GM12878 (cell line): ENCODE data around the gene ATL2. TPM values are rescaled to one million over a fixed set of nuclear protein-coding genes. Genes with fewer than 3 reads are reported as not detected.

Source experiments
- BMI1 ChIP-seq: fragments of 450-650 bp; IDR thresholded peaks from 2 replicates; pipeline ENCODE4 v1.6.1; 2016; ENCODE audit warnings: mild to moderate bottlenecking, moderate library complexity, borderline replicate concordance
- CBFB ChIP-seq: IDR thresholded peaks from 2 replicates; pipeline ENCODE4 v1.6.1; 2016; ENCODE audit warnings: antibody characterized with exemption, low read depth
- DPF2 ChIP-seq: fragments of 450-650 bp; IDR thresholded peaks from 2 replicates; pipeline ENCODE4 v1.6.1; 2017; ENCODE audit warnings: mild to moderate bottlenecking
- HCFC1 ChIP-seq: fragments of 150-350 bp; IDR thresholded peaks from 2 replicates; pipeline ENCODE4 v1.6.1; 2014; ENCODE audit warnings: low read length
- HDAC2 ChIP-seq: fragments of 200-600 bp; sonication (generic); IDR thresholded peaks from 2 replicates; pipeline ENCODE4 v1.6.1; 2017
- HDAC6 ChIP-seq: fragments of 200-600 bp; sonication (generic); IDR thresholded peaks from one replicate; pipeline ENCODE4 v1.8.0; 2017; ENCODE audit warnings: antibody characterized with exemption; ENCODE audit not compliant: unreplicated experiment
- HDGF ChIP-seq: fragments of 450-650 bp; IDR thresholded peaks from 2 replicates; pipeline ENCODE4 v1.6.1; 2016; ENCODE audit warnings: antibody characterized with exemption
- KAT2A ChIP-seq: conservative IDR thresholded peaks from 2 replicates; pipeline ENCODE4 v1.6.1; 2011; ENCODE audit warnings: low read depth, low read length; ENCODE audit not compliant: control insufficient read depth
- MTA2 ChIP-seq: fragments of 450-650 bp; IDR thresholded peaks from 2 replicates; pipeline ENCODE4 v1.6.1; 2016; ENCODE audit warnings: low read depth, mild to moderate bottlenecking, moderate library complexity
- RBBP5 ChIP-seq: fragments of 200-600 bp; sonication (generic); conservative IDR thresholded peaks from 2 replicates; pipeline ENCODE4 v1.6.1; 2016
- RFX5 ChIP-seq: IDR thresholded peaks from 2 replicates; pipeline ENCODE4 v1.6.1; 2011; ENCODE audit warnings: low read depth, low read length, improper control_type of control experiment
- SREBF1 ChIP-seq: IDR thresholded peaks from 2 replicates; pipeline ENCODE4 v1.6.1; 2012; ENCODE audit warnings: mild to moderate bottlenecking, low read length
- SREBF2 ChIP-seq: IDR thresholded peaks from 2 replicates; pipeline ENCODE4 v1.6.1; 2012; ENCODE audit warnings: mild to moderate bottlenecking, low read length
- TCF7 ChIP-seq: IDR thresholded peaks from 2 replicates; pipeline ENCODE4 v1.6.1; 2014; ENCODE audit warnings: antibody characterized with exemption, borderline replicate concordance
- ZNF24 ChIP-seq: fragments of 450-650 bp; IDR thresholded peaks from 2 replicates; pipeline ENCODE4 v1.6.1; 2017; ENCODE audit warnings: antibody characterized with exemption, mild to moderate bottlenecking
- polyA plus RNA-seq, 11 experiments: library from polyadenylated mRNA; depleted of rRNA in 4 of 11; unstranded in 6 of 11; stranded (reverse) in 5 of 11; fragments of >200 nt; fragmentation: Nextera tagmentation in 4 of 11; fragmentation: Illumina TruSeq in 1 of 11; extraction: Ambion mirVana in 4 of 11; extraction: Trizol in 1 of 11; gene quantifications; 1 replicate in 1 of 11; 2 replicates in 10 of 11; pipeline versions ENCODE4 v1.2.1 to v1.2.3, GENCODE V29; 2011 to 2016; ENCODE audit warnings: inconsistent platforms in 2 of 11, missing spikeins in 2 of 11, low read depth in 1 of 11
- total RNA-seq, 4 experiments: library from RNA; depleted of rRNA in 3 of 4; stranded (reverse); fragments of >200 nt in 3 of 4; fragmentation: Illumina TruSeq in 1 of 4; extraction: Trizol in 1 of 4; gene quantifications; 2 replicates each; pipeline versions ENCODE4 v1.2.1 to v1.2.3, GENCODE V29; 2013 to 2021
- TF ChIP-seq, protein P1 (sequence below): fragments of 450-650 bp; IDR thresholded peaks from 2 replicates; pipeline ENCODE4 v1.6.1; 2016; ENCODE audit warnings: mild to moderate bottlenecking, moderate library complexity, borderline replicate concordance
- TF ChIP-seq, protein P2 (sequence below): IDR thresholded peaks from 2 replicates; pipeline ENCODE4 v1.6.1; 2011; ENCODE audit warnings: mild to moderate bottlenecking, low read depth, low read length, moderate library complexity; ENCODE audit not compliant: insufficient replicate concordance
- TF ChIP-seq, protein P3 (sequence below): IDR thresholded peaks from 2 replicates; pipeline ENCODE4 v1.6.1; 2011; ENCODE audit warnings: borderline replicate concordance, low read depth, mild to moderate bottlenecking, moderate library complexity, low read length; ENCODE audit not compliant: insufficient read depth, poor library complexity, severe bottlenecking
- TF ChIP-seq, protein P4 (sequence below): fragments of 450-650 bp; IDR thresholded peaks from 2 replicates; pipeline ENCODE4 v1.6.1; 2017; ENCODE audit warnings: mild to moderate bottlenecking, moderate library complexity

ATL2 gene
- total and polyA plus RNA-seq, 10 of the 15 experiments (the other 5 are each of a cell fraction or from before 2014, with no cell fraction given), result 8.6 to 51.5 (median 41.8) TPM

DNA sequence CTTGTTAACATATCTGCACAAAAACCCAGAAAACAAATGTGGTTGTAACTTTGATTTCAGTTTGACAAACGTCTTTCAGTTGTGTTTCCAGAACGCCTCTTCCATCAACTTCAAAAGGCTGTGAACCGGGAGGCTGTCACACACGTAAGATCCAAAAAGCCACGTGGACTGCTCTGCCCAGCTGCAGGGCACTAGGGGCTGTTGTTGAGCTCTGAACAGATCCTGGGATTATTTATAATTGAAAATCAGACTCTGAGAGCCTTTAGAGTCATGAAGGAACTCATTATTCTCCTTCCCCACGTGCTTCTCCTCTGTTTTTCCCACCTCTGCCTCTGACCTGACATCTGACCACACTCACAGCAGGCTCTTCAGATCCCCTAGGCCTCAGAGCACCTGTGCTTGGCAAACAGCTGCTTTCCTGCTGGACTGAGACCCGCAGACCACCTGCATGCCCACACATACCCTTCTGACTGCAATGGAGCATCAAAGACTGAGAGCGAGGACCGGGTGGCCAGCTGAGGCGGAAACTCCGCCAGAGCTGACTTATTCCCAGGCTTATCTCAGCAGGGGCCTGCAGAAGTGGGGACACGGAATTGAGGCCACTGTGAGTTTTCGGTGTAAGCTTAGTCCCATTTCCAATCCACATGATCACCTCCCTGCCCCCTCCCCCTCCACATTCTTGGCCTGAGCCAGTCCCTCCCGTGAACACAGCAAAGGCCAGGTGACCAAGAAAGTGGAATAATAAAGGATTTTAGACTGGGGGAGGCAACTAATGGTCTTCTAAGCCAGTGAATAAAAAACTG is 114.8 kb downstream of the ATL2 start (continued):
- TF ChIP-seq RBBP5, result no peak
- peak; percentile 58; the same call in 1 of the 2 replicates for TF ChIP-seq MTA2
- TF ChIP-seq HDGF, result no peak
- TF ChIP-seq, protein P1, sequence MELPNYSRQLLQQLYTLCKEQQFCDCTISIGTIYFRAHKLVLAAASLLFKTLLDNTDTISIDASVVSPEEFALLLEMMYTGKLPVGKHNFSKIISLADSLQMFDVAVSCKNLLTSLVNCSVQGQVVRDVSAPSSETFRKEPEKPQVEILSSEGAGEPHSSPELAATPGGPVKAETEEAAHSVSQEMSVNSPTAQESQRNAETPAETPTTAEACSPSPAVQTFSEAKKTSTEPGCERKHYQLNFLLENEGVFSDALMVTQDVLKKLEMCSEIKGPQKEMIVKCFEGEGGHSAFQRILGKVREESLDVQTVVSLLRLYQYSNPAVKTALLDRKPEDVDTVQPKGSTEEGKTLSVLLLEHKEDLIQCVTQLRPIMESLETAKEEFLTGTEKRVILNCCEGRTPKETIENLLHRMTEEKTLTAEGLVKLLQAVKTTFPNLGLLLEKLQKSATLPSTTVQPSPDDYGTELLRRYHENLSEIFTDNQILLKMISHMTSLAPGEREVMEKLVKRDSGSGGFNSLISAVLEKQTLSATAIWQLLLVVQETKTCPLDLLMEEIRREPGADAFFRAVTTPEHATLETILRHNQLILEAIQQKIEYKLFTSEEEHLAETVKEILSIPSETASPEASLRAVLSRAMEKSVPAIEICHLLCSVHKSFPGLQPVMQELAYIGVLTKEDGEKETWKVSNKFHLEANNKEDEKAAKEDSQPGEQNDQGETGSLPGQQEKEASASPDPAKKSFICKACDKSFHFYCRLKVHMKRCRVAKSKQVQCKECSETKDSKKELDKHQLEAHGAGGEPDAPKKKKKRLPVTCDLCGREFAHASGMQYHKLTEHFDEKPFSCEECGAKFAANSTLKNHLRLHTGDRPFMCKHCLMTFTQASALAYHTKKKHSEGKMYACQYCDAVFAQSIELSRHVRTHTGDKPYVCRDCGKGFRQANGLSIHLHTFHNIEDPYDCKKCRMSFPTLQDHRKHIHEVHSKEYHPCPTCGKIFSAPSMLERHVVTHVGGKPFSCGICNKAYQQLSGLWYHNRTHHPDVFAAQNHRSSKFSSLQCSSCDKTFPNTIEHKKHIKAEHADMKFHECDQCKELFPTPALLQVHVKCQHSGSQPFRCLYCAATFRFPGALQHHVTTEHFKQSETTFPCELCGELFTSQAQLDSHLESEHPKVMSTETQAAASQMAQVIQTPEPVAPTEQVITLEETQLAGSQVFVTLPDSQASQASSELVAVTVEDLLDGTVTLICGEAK, result no peak
- 0 out of 2 replicates have a peak, but pooled peaks have one; percentile 39 for TF ChIP-seq DPF2
- TF ChIP-seq, protein P2, sequence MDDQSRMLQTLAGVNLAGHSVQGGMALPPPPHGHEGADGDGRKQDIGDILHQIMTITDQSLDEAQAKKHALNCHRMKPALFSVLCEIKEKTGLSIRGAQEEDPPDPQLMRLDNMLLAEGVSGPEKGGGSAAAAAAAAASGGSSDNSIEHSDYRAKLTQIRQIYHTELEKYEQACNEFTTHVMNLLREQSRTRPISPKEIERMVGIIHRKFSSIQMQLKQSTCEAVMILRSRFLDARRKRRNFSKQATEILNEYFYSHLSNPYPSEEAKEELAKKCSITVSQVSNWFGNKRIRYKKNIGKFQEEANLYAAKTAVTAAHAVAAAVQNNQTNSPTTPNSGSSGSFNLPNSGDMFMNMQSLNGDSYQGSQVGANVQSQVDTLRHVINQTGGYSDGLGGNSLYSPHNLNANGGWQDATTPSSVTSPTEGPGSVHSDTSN, result peak; percentile 13
- TF ChIP-seq, protein P3, sequence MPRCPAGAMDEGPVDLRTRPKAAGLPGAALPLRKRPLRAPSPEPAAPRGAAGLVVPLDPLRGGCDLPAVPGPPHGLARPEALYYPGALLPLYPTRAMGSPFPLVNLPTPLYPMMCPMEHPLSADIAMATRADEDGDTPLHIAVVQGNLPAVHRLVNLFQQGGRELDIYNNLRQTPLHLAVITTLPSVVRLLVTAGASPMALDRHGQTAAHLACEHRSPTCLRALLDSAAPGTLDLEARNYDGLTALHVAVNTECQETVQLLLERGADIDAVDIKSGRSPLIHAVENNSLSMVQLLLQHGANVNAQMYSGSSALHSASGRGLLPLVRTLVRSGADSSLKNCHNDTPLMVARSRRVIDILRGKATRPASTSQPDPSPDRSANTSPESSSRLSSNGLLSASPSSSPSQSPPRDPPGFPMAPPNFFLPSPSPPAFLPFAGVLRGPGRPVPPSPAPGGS, result peak; percentile 23
- TF ChIP-seq SREBF1, result no peak
- TF ChIP-seq BMI1, result no peak
- TF ChIP-seq TCF7, result peak; percentile 75; the same call in 1 of the 2 replicates
- no peak for TF ChIP-seq HDAC6
- TF ChIP-seq, protein P4, sequence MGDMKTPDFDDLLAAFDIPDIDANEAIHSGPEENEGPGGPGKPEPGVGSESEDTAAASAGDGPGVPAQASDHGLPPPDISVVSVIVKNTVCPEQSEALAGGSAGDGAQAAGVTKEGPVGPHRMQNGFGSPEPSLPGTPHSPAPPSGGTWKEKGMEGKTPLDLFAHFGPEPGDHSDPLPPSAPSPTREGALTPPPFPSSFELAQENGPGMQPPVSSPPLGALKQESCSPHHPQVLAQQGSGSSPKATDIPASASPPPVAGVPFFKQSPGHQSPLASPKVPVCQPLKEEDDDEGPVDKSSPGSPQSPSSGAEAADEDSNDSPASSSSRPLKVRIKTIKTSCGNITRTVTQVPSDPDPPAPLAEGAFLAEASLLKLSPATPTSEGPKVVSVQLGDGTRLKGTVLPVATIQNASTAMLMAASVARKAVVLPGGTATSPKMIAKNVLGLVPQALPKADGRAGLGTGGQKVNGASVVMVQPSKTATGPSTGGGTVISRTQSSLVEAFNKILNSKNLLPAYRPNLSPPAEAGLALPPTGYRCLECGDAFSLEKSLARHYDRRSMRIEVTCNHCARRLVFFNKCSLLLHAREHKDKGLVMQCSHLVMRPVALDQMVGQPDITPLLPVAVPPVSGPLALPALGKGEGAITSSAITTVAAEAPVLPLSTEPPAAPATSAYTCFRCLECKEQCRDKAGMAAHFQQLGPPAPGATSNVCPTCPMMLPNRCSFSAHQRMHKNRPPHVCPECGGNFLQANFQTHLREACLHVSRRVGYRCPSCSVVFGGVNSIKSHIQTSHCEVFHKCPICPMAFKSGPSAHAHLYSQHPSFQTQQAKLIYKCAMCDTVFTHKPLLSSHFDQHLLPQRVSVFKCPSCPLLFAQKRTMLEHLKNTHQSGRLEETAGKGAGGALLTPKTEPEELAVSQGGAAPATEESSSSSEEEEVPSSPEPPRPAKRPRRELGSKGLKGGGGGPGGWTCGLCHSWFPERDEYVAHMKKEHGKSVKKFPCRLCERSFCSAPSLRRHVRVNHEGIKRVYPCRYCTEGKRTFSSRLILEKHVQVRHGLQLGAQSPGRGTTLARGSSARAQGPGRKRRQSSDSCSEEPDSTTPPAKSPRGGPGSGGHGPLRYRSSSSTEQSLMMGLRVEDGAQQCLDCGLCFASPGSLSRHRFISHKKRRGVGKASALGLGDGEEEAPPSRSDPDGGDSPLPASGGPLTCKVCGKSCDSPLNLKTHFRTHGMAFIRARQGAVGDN, result peak; percentile 76; the same call in 1 of the 2 replicates
- no peak for TF ChIP-seq HCFC1
- TF ChIP-seq ZNF24, result no peak
- no peak for TF ChIP-seq KAT2A
- no peak for TF ChIP-seq SREBF2
- no peak for TF ChIP-seq HDAC2
- no peak for TF ChIP-seq CBFB
- TF ChIP-seq RFX5, result no peak
